Mesothelial cell of epicardium (in vitro differentiated cells): Measurements from ENCODE around the gene SLC22A12. TPM values are rescaled to one million over a fixed set of nuclear protein-coding genes. Genes with fewer than 3 reads are reported as not detected.

Experiments
- DNase-seq, 2 experiments: peaks; one replicate each; pipeline ENCODE4 v3.0.0; 2021; ENCODE audit warnings: low spot score in 2 of 2; ENCODE audit not compliant: unreplicated experiment in 2 of 2
- H3K27ac Mint-ChIP-seq: 2 replicates; pipeline ENCODE4 v1.8.0; 2021; ENCODE audit warnings: mixed read lengths
- H3K27me3 Mint-ChIP-seq: 2 replicates; pipeline ENCODE4 v1.8.0; 2021; ENCODE audit warnings: low read depth, mixed read lengths
- H3K36me3 Mint-ChIP-seq: 2 replicates; pipeline ENCODE4 v1.8.0; 2021; ENCODE audit warnings: mixed read lengths
- H3K4me1 Mint-ChIP-seq: 2 replicates; pipeline ENCODE4 v1.8.0; 2021; ENCODE audit warnings: mixed read lengths
- H3K4me3 Mint-ChIP-seq: 2 replicates; pipeline ENCODE4 v1.8.0; 2021; ENCODE audit warnings: mild to moderate bottlenecking, moderate library complexity, mixed read lengths
- H3K9me3 Mint-ChIP-seq: 2 replicates; pipeline ENCODE4 v1.8.0; 2021; ENCODE audit warnings: mixed read lengths
- total RNA-seq: library from RNA; stranded (reverse); gene quantifications from 3 replicates; pipeline ENCODE4 v1.2.1, GENCODE V29; 2021
- TF ChIP-seq, protein P1 (sequence below): fragments of 200-600 bp; sonication (generic); IDR thresholded peaks from one replicate; pipeline ENCODE4 v1.5.0; 2021; ENCODE audit warnings: antibody characterized with exemption; ENCODE audit not compliant: unreplicated experiment

Gene SLC22A12
- total RNA-seq, 1 donor from 2014 or later: not detected

GRCh38 chr11:64629796-64630562, 39.0 kb downstream of the SLC22A12 start:
- Mint-ChIP-seq H3K4me3 (no peak overlapping the region), H3K27ac (no peak overlapping the region), H3K4me1 (no peaks in the 10 kb centered on the region), H3K27me3 (peaks cover 61% of the 10 kb centered on the region), H3K9me3 (no peaks in the 10 kb centered on the region), H3K36me3 (no peaks in the 10 kb centered on the region)
- DNase-seq: no peak
- TF ChIP-seq, protein P1, sequence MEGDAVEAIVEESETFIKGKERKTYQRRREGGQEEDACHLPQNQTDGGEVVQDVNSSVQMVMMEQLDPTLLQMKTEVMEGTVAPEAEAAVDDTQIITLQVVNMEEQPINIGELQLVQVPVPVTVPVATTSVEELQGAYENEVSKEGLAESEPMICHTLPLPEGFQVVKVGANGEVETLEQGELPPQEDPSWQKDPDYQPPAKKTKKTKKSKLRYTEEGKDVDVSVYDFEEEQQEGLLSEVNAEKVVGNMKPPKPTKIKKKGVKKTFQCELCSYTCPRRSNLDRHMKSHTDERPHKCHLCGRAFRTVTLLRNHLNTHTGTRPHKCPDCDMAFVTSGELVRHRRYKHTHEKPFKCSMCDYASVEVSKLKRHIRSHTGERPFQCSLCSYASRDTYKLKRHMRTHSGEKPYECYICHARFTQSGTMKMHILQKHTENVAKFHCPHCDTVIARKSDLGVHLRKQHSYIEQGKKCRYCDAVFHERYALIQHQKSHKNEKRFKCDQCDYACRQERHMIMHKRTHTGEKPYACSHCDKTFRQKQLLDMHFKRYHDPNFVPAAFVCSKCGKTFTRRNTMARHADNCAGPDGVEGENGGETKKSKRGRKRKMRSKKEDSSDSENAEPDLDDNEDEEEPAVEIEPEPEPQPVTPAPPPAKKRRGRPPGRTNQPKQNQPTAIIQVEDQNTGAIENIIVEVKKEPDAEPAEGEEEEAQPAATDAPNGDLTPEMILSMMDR: no peak

DNA sequence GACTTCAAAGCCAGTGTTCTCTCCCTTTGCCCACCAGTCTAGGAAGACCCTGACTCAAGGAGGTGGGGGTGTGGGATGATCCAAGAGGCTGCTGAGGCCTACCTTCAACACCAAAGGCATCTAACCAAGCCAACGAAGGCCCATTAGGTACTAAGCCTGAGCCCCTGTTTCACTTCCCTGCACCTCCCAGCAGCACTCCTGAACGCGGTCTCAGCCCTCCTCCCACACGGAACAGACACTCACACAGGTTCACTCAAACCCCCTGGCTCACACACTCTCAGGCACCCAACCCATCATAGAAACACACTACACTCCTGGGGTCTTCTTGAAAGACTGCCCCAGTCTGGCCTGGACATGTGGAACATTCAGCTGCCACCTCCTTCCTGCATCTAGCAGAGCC, 40.7 kb downstream of the SLC22A12 start:
- no peak overlapping the region for H3K4me3 Mint-ChIP-seq
- H3K4me1 Mint-ChIP-seq: peaks cover 2% of the 10 kb centered on the region
- no peak overlapping the region for H3K27ac Mint-ChIP-seq
- no peaks in the 10 kb centered on the region for H3K9me3 Mint-ChIP-seq
- no peak for DNase-seq
- H3K27me3 Mint-ChIP-seq: peaks cover 70% of the 10 kb centered on the region
- TF ChIP-seq, protein P1: no peak
- no peaks in the 10 kb centered on the region for H3K36me3 Mint-ChIP-seq

DNA sequence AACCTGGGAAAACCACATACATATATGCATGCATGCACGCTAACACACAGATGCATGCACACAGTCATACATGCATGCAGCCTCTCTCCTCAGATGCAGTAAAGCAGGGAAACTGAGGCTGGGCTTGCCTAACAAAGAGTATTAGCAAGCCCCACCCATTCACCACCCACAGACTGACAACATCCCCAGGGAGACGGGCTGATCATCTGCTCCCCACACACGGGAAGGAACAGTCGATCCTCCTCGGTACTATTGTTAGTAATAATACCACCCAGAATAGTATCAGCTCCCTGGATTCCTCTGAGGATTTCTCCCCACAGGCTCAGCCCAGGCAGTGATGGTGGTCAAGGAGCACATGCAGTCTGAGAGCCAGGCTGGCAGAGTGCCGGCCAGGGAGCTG, 41.2 kb downstream of the SLC22A12 start:
- H3K4me3 Mint-ChIP-seq: no peak overlapping the region
- H3K36me3 Mint-ChIP-seq: no peaks in the 10 kb centered on the region
- H3K4me1 Mint-ChIP-seq: peaks cover 2% of the 10 kb centered on the region
- H3K27ac Mint-ChIP-seq: no peak overlapping the region
- no peaks in the 10 kb centered on the region for H3K9me3 Mint-ChIP-seq
- H3K27me3 Mint-ChIP-seq: peaks cover 70% of the 10 kb centered on the region
- DNase-seq: no peak
- TF ChIP-seq, protein P1: no peak

GRCh38 chr11:64632654-64633053, 41.6 kb downstream of the SLC22A12 start:
- Mint-ChIP-seq H3K4me1 (peaks cover 4% of the 10 kb centered on the region), H3K27me3 (peaks cover 73% of the 10 kb centered on the region), H3K4me3 (no peak overlapping the region), H3K9me3 (no peaks in the 10 kb centered on the region), H3K36me3 (no peaks in the 10 kb centered on the region), H3K27ac (no peak overlapping the region)
- TF ChIP-seq, protein P1: no peak
- no peak for DNase-seq

GRCh38 chr11:64633555-64634159, 42.6 kb downstream of the SLC22A12 start:
- H3K4me1 Mint-ChIP-seq: peaks cover 6% of the 10 kb centered on the region
- H3K4me3 Mint-ChIP-seq: no peak overlapping the region
- DNase-seq: no peak
- H3K27me3 Mint-ChIP-seq: peaks cover 72% of the 10 kb centered on the region
- no peak overlapping the region for H3K27ac Mint-ChIP-seq
- no peaks in the 10 kb centered on the region for H3K36me3 Mint-ChIP-seq
- TF ChIP-seq, protein P1: no peak
- H3K9me3 Mint-ChIP-seq: no peaks in the 10 kb centered on the region
